NCI-H2196 (cell line): ENCODE measurements around the gene GDF15.
"Not testable (repeated sequence)": the region's sequence is repeated elsewhere in the genome, so short reads cannot be mapped to it uniquely, and the experiment has no call there.

Experiments
- DNase-seq: peaks from one replicate; lab custom pipeline; 2025; ENCODE audit not compliant: unreplicated experiment; lab: John Stamatoyannopoulos, UW

GDF15 gene

DNA sequence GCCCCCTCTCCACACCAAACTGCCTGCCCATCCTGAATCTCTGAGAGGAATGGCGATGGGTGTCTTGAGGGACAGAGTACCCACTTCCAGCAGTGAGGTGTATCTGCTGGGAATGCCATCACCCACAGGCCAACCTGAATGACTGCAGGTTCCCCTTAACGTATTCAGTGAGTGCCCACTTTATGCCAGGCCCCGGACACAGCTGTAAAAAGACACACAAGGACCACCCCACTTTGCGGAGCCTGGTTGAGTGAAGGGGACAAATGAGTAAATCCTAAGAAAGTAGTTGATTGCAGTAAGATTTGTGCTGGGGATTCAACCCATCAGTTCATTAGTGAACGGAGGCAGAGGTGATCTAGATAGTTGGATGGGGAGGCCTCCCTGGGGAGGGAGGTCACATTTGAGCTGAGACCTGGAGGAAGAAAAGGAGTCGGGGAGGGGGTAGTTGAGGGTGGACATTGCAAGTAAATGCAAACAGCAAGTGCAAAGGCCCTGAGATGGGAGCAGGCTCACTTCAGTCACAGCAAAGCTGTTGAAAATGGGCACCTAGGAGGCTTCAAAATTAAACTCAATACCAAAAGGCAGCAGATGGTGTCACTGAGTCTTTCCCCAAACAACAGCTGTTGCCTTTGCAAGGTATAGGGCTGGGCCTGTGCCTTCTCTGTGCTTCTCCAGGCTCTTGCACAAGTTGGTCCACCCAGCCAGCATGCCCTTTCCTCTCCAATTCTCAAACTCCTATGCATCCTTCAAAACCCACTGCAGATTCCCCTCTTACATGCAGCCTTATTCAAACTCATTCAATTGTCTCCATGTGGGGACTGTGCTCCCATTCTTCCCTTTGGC is 4.3 kb downstream of the GDF15 start:
- DNase-seq, result no peak

DNA sequence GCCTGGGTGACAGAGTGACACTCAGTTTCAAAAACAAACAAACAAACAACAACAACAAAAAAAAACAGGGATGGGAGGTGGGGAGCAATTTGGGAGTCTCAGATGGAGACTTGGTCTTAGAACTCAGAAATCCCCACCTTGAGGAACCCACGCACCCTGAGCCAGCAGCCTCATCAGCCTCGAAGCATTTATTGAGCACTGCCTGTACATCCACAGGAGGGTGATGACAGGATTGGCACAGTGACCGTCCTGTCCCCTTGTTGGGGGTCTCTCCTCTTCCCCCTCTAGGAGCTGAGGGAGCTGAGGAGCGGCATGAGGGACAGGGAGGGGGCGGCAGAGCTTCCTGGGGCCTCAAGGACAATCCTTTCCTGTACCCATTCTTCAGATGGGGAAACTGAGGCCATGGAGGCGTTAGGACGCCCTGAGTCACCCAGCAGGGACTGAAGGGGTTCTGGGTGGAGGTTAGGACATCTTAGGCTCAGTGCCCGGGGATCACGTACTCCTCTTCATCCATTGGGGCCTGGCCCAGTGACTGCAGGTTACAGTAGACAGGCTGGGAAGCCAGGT is 5.6 kb downstream of the GDF15 start:
- DNase-seq, result no peak

DNA sequence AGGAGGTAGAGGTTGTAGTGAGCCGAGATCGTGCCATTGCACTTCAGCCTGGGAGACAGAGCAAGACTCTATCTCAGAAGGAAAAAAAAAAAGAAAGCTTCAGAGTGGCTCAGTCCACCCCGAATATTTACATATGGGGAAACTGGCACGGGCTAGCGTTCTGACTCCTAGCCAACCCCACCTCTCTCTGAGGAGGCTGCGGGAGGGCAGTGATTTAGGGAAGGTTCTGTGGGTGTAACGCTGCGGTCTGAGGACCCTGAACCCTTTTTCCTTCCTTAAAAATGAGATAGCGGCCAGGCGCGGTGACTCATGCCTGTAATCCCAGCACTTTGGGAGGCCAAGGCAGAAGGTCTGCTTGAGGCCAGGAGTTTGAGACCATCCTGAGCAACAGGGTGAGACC is 6.5 kb downstream of the GDF15 start:
- DNase-seq, result no peak

DNA sequence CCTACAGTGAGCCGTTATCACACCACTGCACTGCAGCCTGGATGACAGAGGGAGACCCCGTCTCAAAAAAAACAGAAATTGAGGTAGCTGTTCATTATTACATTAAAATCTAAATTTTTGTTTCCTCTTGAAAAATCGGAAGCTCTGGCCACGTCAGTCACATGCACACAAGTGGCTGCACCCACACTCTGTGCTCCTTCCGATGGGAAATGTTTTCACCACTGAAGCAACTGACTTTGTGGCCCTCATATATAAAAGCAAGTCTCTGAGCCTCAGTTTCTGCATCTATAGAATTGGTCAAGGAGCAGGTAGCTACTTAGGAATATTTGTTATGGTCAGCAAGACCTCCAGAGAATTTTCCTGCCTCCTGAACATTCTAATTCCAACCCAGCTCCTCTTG is 7.0 kb downstream of the GDF15 start:
- DNase-seq, result no peak

GRCh38 chr19:18393836-18394235 is 7.9 kb downstream of the GDF15 start:
- no peak for DNase-seq

GRCh38 chr19:18396471-18397241 is 10.7 kb downstream of the GDF15 start:
- no peak for DNase-seq

- no peak for DNase-seq
These were observed 11.6 kb downstream of the GDF15 start, which contains the start of gene LRRC25 for GRCh38 chr19:18397242-18398202. Gene LRRC25, minus strand, starts transcription at chr19:18397622. Its CDS starts 659 bp downstream, at chr19:18396963.

DNA sequence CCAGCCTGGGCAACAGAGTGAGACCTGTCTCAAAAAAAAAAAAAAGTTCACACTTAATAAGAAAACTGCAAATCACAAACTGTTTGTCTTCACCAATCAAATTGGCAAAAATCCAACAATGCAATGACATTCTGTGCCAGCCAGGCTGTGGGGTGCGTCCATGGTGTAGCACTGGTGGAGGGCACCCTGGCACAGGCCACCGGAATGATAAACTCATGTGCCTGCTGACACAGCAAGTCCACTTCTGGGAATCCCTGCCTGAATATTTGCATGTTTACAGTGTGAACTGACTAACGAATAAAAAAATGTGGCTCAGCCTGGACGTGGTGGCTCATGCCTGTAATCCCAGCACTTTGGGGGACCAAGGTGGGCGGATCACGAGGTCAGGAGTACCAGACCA is 13.1 kb downstream of the GDF15 start:
- no peak for DNase-seq

- peak; percentile 34 for DNase-seq
These were observed 15.7 kb downstream of the GDF15 start for GRCh38 chr19:18401580-18402112.

DNA sequence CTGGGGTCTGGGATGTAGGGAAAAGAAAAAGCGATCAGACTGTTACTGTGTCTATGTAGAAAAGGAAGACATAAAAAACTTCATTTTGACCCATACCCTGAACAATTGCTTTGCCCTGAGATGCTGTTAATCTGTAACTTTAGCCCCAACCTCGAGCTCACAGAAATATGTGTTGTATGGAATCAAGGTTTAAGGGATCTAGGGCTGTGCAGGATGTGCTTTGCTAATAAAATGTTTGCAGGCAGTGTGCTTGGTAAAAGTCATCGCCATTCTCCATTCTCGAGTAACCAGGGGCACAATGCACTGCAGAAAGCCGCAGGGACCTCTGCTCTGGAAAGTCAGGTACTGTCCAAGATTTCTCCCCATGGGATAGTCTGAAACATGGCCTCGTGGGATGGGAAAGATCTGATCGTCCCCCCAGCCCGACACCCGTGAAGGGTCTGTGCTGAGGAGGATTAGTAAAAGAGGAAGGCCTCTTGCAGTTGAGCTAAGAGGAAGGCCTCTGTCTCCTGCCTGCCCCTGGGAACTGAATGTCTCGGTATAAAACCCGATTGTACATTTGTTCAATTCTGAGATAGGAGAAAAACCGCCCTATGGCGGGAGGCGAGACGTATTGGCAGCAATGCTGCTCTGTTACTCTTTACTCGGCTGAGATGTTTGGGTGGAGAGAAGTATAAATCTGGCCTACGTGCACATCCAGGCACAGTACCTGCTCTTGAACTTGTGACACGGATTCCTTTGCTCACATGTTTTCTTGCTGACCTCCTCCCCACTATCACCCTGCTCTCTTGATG is 16.7 kb downstream of the GDF15 start:
- DNase-seq, result not testable (repeated sequence)

- DNase-seq, result not testable (repeated sequence)
These were observed 19.8 kb downstream of the GDF15 start for GRCh38 chr19:18405754-18406153.

- no peak for DNase-seq
These were observed 20.8 kb downstream of the GDF15 start for GRCh38 chr19:18406749-18407148.

GRCh38 chr19:18408053-18408476 is 22.1 kb downstream of the GDF15 start:
- peak; percentile 35 for DNase-seq

DNA sequence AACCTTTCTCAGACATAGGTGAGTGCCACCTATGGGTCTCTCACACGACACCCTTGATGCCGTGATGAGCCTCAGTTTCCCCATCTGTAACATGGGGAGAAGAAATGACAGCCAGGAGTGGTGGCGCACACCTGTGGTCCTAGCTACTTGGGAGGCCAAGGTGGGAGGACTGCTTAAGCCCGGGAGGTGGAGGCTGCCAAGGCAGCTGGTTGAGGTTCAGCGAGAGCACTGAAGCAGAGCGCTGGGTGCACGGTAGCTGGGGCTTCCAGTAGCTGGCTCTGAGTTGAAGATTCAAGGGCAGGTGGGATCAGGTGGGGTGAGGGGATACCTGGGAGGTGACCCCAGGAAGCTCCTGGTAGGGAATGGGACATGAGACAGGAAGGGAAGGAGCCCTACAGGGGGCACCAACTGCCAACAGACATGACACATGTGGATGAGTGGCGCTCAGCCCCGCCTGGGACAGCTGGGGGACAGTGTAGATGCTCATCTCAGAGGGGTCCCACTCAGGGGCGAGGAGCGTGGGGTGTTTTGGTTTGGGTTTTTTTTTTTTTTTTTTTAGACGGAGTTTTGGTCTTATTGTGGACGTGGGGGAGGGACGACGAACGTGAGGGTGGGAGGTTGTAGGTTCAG is 26.8 kb downstream of the GDF15 start:
- no peak for DNase-seq

DNA sequence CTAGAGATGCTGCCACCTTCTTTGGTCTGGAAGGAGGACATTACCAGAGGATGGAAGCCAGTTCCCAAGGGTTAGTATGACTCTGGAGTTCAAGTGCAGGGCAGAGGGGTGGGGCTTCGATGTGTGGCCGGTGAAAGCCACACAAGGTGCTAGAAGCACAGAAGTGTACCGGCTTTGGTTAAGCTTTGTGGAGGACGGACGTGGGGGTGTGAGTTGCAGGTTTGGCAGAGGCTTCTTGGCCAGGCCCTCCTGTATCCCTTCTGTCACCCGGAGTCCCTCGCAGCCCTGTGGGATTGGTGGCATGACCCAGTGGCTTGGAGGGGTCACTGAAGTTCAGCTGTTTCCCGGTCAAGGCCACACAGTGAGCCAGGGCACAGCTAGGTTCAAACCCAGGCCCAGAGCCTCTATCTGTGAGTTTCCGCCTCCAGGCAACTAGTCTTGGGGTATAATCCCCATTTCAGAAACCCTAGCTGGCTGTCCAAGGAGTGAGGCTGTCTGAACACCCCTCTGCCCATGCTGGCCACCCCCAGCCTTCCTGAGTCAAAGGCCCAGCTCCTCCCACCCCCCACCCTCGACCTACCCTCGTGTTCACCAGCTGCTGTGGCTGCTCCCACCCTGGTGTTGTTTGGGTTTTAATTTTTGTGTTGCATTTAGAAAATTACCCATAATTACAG is 28.7 kb downstream of the GDF15 start:
- DNase-seq, result no peak

GRCh38 chr19:18415178-18415867 is 29.4 kb downstream of the GDF15 start:
- no peak for DNase-seq

DNA sequence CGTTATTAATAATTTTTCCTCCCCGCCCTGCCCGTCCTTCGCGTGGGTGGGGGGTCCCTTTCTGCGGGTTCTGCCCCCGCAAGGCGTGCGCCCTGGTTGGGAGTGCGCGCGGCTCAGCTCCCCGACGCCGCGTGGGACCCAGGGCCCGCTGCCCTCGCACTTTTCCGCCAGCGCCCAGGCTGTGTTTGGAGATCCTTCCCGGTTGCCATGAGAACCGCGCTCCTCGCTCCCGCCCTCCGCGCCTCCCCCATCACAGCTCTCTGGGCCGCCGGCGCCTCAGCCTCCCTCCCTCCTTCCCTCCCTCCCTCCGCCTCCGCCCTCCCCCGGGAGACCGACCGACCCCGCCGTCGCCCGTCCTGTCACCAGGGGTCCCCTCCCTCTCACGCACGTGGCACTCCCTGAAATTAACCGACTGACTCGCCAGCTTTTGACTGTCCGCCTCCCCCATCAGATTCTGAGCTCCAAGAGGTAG is 30.9 kb downstream of the GDF15 start:
- peak; percentile 88 for DNase-seq
